Activated naive CD4-positive, alpha-beta T cell treated with anti-CD3 and anti-CD28 coated beads, Interleukin-2, amount 50 U/mL, for 72 hours (primary cell): ENCODE data around the gene EIF1B. TPM values are rescaled to one million over a fixed set of nuclear protein-coding genes. Genes with fewer than 3 reads are reported as not detected.

Experiments used
- ATAC-seq, 2 donors: fragments of 150-1000 bp; cut with Tn5 transposase; 2 replicates each; pipeline ENCODE4 v1.10.0; 2021; ENCODE audit warnings: mild to moderate bottlenecking in 2 of 2, moderate library complexity in 2 of 2
- DNase-seq, 2 donors: peaks; one replicate each; pipeline ENCODE4 v3.0.0; 2021 to 2022; ENCODE audit warnings: low spot score in 2 of 2
- H3K27ac Mint-ChIP-seq, 2 donors: one replicate each; pipeline ENCODE4 v1.8.0; 2022; ENCODE audit warnings: mild to moderate bottlenecking in 2 of 2, mixed read lengths in 2 of 2
- H3K36me3 Mint-ChIP-seq, 2 donors: one replicate each; pipeline ENCODE4 v1.8.0; 2022; ENCODE audit warnings: mixed read lengths in 2 of 2
- H3K9me3 Mint-ChIP-seq, 2 donors: one replicate each; pipeline ENCODE4 v1.8.0; 2022; ENCODE audit warnings: mixed read lengths in 2 of 2
- total RNA-seq, 2 donors: library from RNA; stranded (reverse); gene quantifications; one replicate each; pipeline ENCODE4 v1.2.3, GENCODE V29; 2022

Gene EIF1B
- total RNA-seq, 2 donors from 2014 or later = 35.4 to 88.2 TPM

DNA sequence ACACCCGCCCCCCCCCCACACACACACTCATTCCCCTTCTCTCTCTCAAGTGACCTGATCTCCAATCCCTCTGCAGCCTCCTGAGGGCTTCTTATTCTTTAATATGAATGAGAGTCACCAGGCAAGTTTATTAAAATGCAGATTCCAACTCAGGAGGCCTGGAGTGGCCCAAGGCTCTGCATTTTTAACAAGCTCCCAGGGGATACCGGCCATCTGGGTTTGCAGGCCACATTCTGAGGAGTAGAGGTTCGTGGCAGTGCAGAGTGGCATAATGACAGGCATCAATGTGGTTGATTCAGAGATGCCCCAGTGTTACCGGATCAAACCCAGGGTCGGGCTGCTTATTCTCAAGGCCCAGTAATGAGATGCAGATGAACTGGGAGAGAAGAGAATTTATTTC is 18.9 kb downstream of the EIF1B start:
- DNase-seq (no peak), ATAC-seq (no peak)
- Mint-ChIP-seq H3K36me3 (no peaks in the 10 kb centered on the region), H3K27ac (no peak overlapping the region), H3K9me3 (no peaks in the 10 kb centered on the region)

DNA sequence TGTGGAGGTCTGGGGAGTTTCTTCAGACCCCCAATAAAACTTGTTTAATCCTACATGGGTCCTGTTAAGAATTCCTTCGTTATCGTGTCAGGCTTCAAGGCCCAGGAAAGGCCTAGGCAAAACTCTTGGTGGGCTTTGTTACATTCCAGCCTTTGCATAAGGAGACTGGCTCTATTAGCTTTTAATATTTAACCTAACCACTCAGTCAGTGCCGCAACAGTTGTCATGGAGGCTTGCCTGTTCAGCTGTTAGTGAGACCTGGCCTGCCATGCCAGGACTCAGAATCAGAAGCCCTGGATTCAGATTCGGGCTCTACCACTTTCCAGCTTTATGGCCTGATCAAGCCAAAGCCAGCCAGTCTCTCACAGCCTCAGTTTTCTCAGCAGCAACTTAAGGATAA is 19.6 kb downstream of the EIF1B start:
- H3K27ac Mint-ChIP-seq = no peak overlapping the region

DNA sequence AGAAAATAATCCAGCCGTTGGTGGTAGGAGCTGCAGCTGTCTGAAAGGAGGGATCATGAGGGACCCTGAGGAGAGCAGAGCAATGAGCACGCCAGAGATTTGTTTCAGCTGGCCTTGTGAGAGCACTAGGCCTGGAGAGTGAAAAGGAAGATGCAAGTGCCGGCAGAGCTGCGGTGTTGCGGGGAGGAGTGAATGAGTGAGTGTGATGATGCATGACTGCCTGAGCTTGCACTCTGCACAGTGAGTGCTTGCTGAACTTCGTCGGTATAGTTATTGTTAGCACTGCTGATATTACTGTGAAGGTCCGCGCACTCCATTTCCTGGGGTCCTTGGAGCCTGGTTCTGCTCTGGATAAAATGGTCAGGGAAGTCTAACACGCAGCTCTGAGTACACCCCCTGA is 23.2 kb downstream of the EIF1B start:
- no peak for DNase-seq
- Mint-ChIP-seq H3K9me3 (no peaks in the 10 kb centered on the region), H3K27ac (no peak overlapping the region), H3K36me3 (no peaks in the 10 kb centered on the region)
- ATAC-seq = no peak

More for the DNA sequence above, 19.6 kb downstream of the EIF1B start:
- ATAC-seq (no peak), DNase-seq (no peak)
- H3K9me3 Mint-ChIP-seq = no peaks in the 10 kb centered on the region
- H3K36me3 Mint-ChIP-seq = no peaks in the 10 kb centered on the region

GRCh38 chr3:40333416-40333815 is 23.9 kb downstream of the EIF1B start:
- ATAC-seq (no peak), DNase-seq (no peak)
- Mint-ChIP-seq H3K27ac (no peak overlapping the region), H3K9me3 (no peaks in the 10 kb centered on the region), H3K36me3 (no peaks in the 10 kb centered on the region)

DNA sequence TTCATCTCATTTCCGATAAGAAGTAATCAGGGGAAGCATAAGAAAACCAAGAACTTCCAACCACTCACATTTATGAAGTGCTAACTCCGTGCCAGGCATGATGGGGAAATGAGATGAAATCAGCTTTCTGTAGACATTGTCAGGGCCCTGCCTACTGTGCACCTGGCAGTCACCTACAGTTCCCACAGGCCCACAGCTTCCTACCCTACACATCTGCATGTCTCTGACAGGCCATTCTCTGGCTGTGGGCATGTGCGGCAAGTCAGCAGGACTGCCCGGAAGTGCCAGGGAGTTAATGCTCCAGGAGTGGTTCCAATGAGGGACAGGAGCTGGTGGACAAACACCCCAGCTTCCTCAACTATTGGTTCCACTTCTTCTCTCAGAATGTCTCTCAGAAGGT is 24.3 kb downstream of the EIF1B start:
- Mint-ChIP-seq H3K27ac (no peak overlapping the region), H3K36me3 (no peaks in the 10 kb centered on the region), H3K9me3 (no peaks in the 10 kb centered on the region)
- ATAC-seq (no peak), DNase-seq (no peak)

- ATAC-seq (no peak), DNase-seq (no peak)
- H3K27ac Mint-ChIP-seq = no peak overlapping the region
- no peaks in the 10 kb centered on the region for H3K36me3 Mint-ChIP-seq
- H3K9me3 Mint-ChIP-seq = no peaks in the 10 kb centered on the region
These were observed 26.6 kb downstream of the EIF1B start for GRCh38 chr3:40336101-40336500.

DNA sequence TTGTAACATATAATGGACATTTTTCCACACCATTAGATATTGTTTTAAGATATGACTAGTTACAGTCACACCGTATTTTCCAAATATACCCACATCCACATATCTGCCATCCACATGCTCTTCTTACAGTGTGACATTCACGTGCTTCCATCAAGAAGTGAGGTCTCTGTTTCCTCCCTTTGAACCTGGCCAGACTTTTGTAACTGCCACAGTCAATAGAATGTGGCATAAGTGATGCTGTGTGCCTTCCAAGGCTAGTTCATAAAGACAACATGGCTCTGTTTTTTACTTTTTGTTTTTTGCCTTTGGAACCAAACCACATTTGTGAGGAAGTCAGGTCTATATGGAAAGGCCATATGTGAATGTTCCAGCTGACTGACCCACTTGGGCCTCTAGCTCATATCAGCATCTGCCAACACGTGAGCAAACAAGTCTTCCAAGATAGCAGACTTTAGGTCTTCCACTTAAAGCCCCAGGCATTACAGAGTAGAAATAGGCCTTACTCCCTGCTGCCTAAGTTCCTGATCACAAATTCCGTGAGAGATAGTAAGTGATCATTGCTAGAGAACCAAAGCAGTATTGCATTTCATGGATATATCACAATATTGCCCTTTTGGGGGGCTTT is 27.1 kb downstream of the EIF1B start:
- Mint-ChIP-seq H3K36me3 (no peaks in the 10 kb centered on the region), H3K9me3 (no peaks in the 10 kb centered on the region), H3K27ac (no peak overlapping the region)
- ATAC-seq (peak in 1 of 2 donors; percentile 19), DNase-seq (no peak)

DNA sequence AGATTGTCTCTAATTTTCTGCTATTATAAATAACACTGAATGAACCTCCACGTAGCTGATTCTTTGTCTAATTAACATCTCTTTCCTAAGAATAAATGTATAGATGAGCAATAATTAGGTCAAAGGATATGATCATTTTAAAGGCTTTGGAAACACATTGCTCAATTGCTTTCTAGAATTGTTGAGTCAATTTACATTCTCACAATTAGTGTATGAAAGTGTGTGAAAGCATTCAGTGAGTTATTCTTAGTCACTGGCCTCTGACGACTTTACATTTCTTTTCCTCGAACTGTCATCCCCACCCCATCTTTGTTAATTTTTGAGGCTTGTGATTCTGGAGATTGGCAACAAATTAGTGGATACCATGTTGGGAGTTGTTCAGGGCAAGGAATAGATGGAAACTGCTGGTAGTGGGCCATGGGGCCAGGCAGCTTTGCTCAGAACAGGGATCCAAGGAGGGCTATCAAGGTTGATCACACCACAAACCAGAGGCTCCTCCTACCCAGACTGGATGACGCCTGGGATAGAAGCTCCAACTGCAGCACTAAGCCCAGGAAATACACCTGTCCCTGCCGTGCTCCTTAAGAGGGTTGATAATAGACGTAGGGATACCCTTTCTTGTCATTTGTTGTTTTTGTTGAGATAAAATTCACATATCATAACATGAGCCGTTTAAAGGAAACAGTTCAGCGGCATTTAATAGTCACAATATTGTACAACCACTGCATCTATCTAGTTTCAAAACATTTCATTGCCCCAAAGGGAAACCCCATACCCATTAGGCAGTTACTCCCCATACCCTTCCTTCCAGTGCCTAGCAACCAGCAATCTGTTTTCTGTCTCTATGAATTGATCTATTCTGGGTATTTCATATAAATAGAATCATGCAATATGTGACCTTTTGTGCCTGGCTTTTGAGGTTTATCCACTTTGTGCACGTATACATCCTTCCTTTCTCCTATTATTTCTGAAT is 27.9 kb downstream of the EIF1B start:
- Mint-ChIP-seq H3K9me3 (no peaks in the 10 kb centered on the region), H3K27ac (peak overlapping the region in 1 of 2 donors; percentile 58)
- ATAC-seq = peak; percentile 84 to 91

GRCh38 chr3:40339871-40340270 is 30.4 kb downstream of the EIF1B start:
- ATAC-seq = no peak
- no peaks in the 10 kb centered on the region for H3K9me3 Mint-ChIP-seq

More for the DNA sequence above, 27.9 kb downstream of the EIF1B start:
- no peak for DNase-seq
- no peaks in the 10 kb centered on the region for H3K36me3 Mint-ChIP-seq

DNA sequence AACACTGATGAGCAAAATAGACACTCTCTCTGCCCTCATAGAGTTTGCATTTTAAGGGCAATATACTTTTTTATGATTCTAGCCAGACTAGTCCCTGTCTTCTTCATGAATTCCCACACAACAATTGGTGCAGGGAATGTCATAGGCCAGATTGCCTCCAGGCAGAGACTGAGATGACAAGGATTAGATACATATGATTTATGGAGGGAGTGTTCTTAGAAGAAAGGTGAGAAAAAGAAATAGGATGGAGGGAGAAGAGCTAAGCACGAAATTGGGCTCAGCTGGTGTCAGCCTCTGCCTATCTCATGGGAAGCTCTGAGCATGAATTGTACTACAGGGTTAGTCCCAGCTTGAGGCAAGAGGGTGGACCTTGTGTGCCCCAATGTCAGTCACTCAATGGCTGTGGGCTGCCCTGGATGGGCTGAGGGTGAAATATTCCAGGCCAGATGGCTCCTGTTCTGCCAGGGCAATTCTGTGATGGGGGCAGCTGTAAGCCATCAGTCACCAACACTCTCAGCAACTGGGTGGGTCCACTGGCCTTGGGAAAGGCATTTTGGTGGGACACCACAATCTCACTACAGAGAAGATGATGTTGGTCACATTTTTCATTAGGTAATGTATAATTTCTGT is 31.1 kb downstream of the EIF1B start:
- DNase-seq (no peak), ATAC-seq (no peak)
- no peaks in the 10 kb centered on the region for H3K9me3 Mint-ChIP-seq
- H3K27ac Mint-ChIP-seq = no peak overlapping the region
- no peaks in the 10 kb centered on the region for H3K36me3 Mint-ChIP-seq

More at GRCh38 chr3:40339871-40340270, 30.4 kb downstream of the EIF1B start:
- no peak overlapping the region for H3K27ac Mint-ChIP-seq
- no peak for DNase-seq
- no peaks in the 10 kb centered on the region for H3K36me3 Mint-ChIP-seq

DNA sequence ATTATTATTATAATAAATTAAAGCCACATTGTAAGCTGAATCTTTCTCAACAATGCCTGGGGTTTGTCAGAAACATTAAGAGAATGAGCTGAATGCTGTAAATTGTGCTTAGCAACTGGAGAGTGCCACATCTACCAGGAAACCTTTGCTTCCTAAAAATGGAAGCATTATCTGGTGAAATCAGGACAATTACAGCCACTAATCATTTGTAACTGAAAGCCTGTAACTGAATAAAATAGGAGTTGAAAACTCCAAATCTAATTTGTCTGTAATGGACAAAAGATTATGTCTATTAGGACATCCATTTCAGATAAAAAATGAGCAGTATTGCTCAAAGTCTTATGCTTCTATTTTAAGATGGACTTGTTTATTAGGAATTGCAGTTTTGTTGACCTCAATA is 32.2 kb downstream of the EIF1B start:
- DNase-seq (no peak), ATAC-seq (no peak)
- no peak overlapping the region for H3K27ac Mint-ChIP-seq

GRCh38 chr3:40350529-40350928 is 41.0 kb downstream of the EIF1B start:
- DNase-seq (no peak), ATAC-seq (no peak)
- peaks cover 11% of the 10 kb centered on the region in 2 donors for H3K9me3 Mint-ChIP-seq
- peaks cover 13 to 15% of the 10 kb centered on the region in 2 donors for H3K36me3 Mint-ChIP-seq
- H3K27ac Mint-ChIP-seq = no peak overlapping the region

More for the DNA sequence above, 32.2 kb downstream of the EIF1B start:
- H3K36me3 Mint-ChIP-seq = no peaks in the 10 kb centered on the region
- H3K9me3 Mint-ChIP-seq = no peaks in the 10 kb centered on the region

DNA sequence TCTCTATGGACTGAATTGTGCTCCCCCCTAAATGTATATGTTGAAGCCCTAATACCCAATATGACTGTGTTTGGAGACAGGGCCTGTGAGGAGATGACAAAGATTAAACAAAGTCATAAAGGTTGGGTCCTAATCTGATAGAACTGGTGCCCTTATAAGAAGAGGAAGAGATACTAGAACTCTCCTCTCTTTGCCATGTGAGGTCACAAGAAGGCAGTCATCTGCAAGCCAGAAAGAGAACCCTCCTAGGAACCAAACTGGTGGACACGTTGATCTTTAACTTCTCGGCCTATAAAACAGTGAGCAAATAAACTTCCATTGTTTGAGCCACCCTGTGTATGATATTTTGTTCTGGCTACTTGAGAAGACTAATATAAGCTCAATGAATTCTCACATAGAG is 45.9 kb downstream of the EIF1B start:
- Mint-ChIP-seq H3K36me3 (peaks cover 13 to 15% of the 10 kb centered on the region in 2 donors), H3K9me3 (peaks cover 11% of the 10 kb centered on the region in 2 donors), H3K27ac (no peak overlapping the region)
- ATAC-seq = no peak
- DNase-seq = no peak

- ATAC-seq = no peak
- H3K36me3 Mint-ChIP-seq = no peaks in the 10 kb centered on the region
- no peak overlapping the region for H3K27ac Mint-ChIP-seq
- H3K9me3 Mint-ChIP-seq = no peaks in the 10 kb centered on the region
- DNase-seq = no peak
These were observed 48.9 kb downstream of the EIF1B start for GRCh38 chr3:40358454-40358853.
